ENCODE measurements around the gene HMCN1.

HMCN1 gene

DNA sequence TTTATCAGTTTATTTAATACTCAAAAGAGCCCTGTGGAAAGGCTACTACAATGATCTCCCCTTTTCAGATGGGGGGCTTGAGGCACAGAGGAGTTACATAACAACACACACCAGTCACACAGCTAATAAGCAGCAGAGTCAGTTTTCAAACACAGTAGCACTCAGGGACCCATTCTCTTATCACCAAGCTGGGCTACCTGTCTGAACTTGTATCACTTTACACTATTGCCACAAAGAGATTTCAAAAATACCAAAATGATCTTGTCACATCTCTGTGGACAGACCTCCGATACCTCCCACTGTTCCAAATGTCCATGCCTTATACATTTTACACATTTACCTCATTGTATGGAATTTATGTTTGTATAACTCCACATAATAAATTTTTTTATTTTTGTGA, 506.2 kb downstream of the HMCN1 start:
- WGBS (ENCODE audit: insufficient coverage, insufficient read length), result no CpG with 5 or more reads among the region's 1 CpG
- no peaks in the 10 kb centered on the region for H3K4me1 ChIP-seq (ENCODE audit: control insufficient read depth, insufficient read depth, low read length)
- DNase-seq (ENCODE audit: low read depth, low spot score), result no peak
- no peak overlapping the region for H3K4me3 ChIP-seq (ENCODE audit: low read length)
- no peaks in the 10 kb centered on the region for H3K27me3 ChIP-seq (ENCODE audit: control insufficient read depth, insufficient read depth, low read length)
- H3K27ac ChIP-seq (ENCODE audit: low read length), result no peak overlapping the region
- H3K9me3 ChIP-seq (ENCODE audit: control insufficient read depth, insufficient read depth, low read length), result no peaks in the 10 kb centered on the region
- H3K36me3 ChIP-seq (ENCODE audit: control insufficient read depth, insufficient read depth, low read length), result no peaks in the 10 kb centered on the region

Measured in iPS DF 6.9 (cell line).